HG02588 (cell line): ENCODE data around the gene DMBT1.

ENCODE experiments used
- ATAC-seq: cut with Tn5 transposase; IDR thresholded peaks from one replicate; pipeline ENCODE4 v1.9.1; 2021; ENCODE audit warnings: mild to moderate bottlenecking, moderate library complexity; ENCODE audit not compliant: unreplicated experiment

Gene DMBT1

GRCh38 chr10:122643931-122644534 is 83.5 kb downstream of the DMBT1 start:
- no peak for ATAC-seq

- ATAC-seq, result no peak
Measured at GRCh38 chr10:122646511-122647382, 86.2 kb downstream of the DMBT1 start.

GRCh38 chr10:122647383-122647968 is 86.9 kb downstream of the DMBT1 start:
- no peak for ATAC-seq

GRCh38 chr10:122648599-122649428 is 88.3 kb downstream of the DMBT1 start:
- no peak for ATAC-seq

- ATAC-seq, result no peak
Measured at GRCh38 chr10:122649903-122650302, 89.3 kb downstream of the DMBT1 start.

- no peak for ATAC-seq
Measured at GRCh38 chr10:122650331-122650730, 89.8 kb downstream of the DMBT1 start.

GRCh38 chr10:122655524-122656307 is 95.2 kb downstream of the DMBT1 start:
- ATAC-seq, result no peak

GRCh38 chr10:122656308-122656705 is 95.8 kb downstream of the DMBT1 start:
- no peak for ATAC-seq

- ATAC-seq, result no peak
Measured at GRCh38 chr10:122656741-122657140, 96.2 kb downstream of the DMBT1 start.

- ATAC-seq, result no peak
Measured at GRCh38 chr10:122657255-122657654, 96.7 kb downstream of the DMBT1 start.

GRCh38 chr10:122657729-122658128 is 97.2 kb downstream of the DMBT1 start:
- ATAC-seq, result no peak

GRCh38 chr10:122658356-122659049 is 97.9 kb downstream of the DMBT1 start:
- ATAC-seq, result no peak

- ATAC-seq, result no peak
Measured at GRCh38 chr10:122659126-122659525, 98.6 kb downstream of the DMBT1 start.

GRCh38 chr10:122659651-122660050 is 99.1 kb downstream of the DMBT1 start:
- no peak for ATAC-seq

GRCh38 chr10:122660696-122661095 is 100.1 kb downstream of the DMBT1 start:
- no peak for ATAC-seq

GRCh38 chr10:122662231-122662630 is 101.7 kb downstream of the DMBT1 start:
- ATAC-seq, result no peak

- no peak for ATAC-seq
Measured at GRCh38 chr10:122663516-122664130, 103.1 kb downstream of the DMBT1 start.

- no peak for ATAC-seq
Measured at GRCh38 chr10:122664501-122664900, 103.9 kb downstream of the DMBT1 start.

GRCh38 chr10:122665329-122665860 is 104.8 kb downstream of the DMBT1 start:
- no peak for ATAC-seq
